ENCODE data around the gene LYPD1.

LYPD1 gene

GRCh38 chr2:132651115-132652045 lies 18.6 kb downstream of the LYPD1 start:
- Histone ChIP-seq H3K27me3 (ENCODE audit: control insufficient read depth, insufficient read depth, low read length) (no peaks in the 10 kb centered on the region), H3K27ac (ENCODE audit: low read length) (no peak overlapping the region), H3K9me3 (ENCODE audit: control insufficient read depth, insufficient read depth, low read length) (no peaks in the 10 kb centered on the region), H3K4me3 (ENCODE audit: low read length) (no peak overlapping the region), H3K36me3 (ENCODE audit: control insufficient read depth, insufficient read depth, low read length) (no peaks in the 10 kb centered on the region), H3K4me1 (ENCODE audit: control insufficient read depth, insufficient read depth, low read length) (no peaks in the 10 kb centered on the region)
- no CpG with 5 or more reads among the region's 12 CpGs for WGBS (ENCODE audit: insufficient coverage, insufficient read length)
- DNase-seq (ENCODE audit: low read depth, low spot score), result no peak

DNA sequence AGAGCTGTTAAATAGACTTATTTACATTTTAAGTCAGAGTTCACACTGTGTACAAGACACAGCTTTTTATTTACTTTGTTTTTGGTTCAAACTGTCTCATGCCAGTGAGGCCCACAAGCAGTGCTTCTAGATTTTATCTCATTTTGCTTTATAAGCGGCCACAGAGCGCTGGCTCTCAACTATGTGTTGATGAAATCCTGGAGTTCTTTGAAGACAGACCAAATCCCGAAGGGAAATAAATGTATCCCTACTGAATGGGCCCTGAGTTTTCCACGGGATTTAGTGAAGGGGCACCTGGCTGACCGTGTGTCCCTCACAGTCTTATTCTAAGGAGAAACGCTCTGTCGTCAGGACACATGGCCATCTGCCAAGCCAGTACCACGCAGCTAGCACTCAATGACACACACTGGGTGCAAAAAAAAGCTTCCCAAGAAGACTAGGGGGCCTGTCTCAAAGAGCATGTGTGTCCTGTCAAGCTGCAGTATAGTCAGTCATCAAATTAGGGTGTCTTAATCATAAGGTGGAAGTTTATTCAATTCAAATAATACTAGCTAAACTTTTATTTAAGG lies 23.4 kb downstream of the LYPD1 start:
- Histone ChIP-seq H3K27ac (ENCODE audit: low read length) (no peak overlapping the region), H3K9me3 (ENCODE audit: control insufficient read depth, insufficient read depth, low read length) (no peaks in the 10 kb centered on the region), H3K4me1 (ENCODE audit: control insufficient read depth, insufficient read depth, low read length) (peaks cover 4% of the 10 kb centered on the region; the same call in 1 of the 2 replicates), H3K36me3 (ENCODE audit: control insufficient read depth, insufficient read depth, low read length) (no peaks in the 10 kb centered on the region), H3K4me3 (ENCODE audit: low read length) (no peak overlapping the region), H3K27me3 (ENCODE audit: control insufficient read depth, insufficient read depth, low read length) (no peaks in the 10 kb centered on the region)
- DNase-seq (ENCODE audit: low read depth, low spot score), result no peak
- no CpG with 5 or more reads among the region's 8 CpGs for WGBS (ENCODE audit: insufficient coverage, insufficient read length)

DNA sequence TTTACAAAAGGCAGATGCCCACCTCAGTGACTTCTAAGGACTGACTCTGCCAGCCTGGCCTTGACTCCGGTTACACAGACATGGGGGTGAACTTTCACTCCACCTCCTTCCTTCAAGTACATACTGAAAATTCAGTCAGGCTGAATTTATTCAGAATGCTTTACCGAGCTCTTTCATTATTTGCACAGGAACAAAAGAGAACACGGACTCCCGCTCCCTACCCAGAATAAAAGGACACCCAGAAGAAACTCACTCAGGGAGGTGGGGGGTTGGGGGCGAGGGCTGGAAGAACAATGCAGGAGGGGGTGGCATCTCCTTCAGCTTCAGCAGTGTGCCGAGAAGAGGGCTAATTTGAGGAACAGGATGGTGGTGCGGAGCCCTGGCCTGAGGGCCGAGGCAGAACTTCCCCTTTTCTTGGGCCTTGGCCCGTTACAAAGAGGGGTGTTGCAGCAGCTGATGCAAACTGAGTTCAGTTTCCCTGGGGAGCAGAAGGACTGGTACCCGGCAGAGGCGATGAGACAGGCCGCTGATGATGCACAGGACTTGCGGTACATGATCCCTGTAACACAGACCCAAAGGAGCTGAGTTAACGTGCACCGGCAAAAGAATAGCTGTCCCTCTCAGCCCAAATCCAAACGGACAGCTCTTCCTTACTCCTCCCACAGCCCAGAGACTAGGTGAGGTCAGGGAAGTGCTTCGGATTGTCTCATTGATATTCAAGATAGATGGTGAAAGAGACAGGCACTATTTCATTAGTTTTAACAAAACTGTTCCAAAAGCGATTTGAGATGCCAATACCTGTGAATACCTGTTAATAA lies 24.1 kb downstream of the LYPD1 start:
- WGBS (ENCODE audit: insufficient coverage, insufficient read length), result no CpG with 5 or more reads among the region's 18 CpGs
- H3K27me3 ChIP-seq (ENCODE audit: control insufficient read depth, insufficient read depth, low read length), result no peaks in the 10 kb centered on the region
- H3K27ac ChIP-seq (ENCODE audit: low read length), result no peak overlapping the region
- no peaks in the 10 kb centered on the region for H3K9me3 ChIP-seq (ENCODE audit: control insufficient read depth, insufficient read depth, low read length)
- DNase-seq (ENCODE audit: low read depth, low spot score), result no peak
- H3K4me3 ChIP-seq (ENCODE audit: low read length), result no peak overlapping the region
- peaks cover 4% of the 10 kb centered on the region; the same call in 1 of the 2 replicates for H3K4me1 ChIP-seq (ENCODE audit: control insufficient read depth, insufficient read depth, low read length)
- H3K36me3 ChIP-seq (ENCODE audit: control insufficient read depth, insufficient read depth, low read length), result no peaks in the 10 kb centered on the region

GRCh38 chr2:132645176-132645575 lies 24.8 kb downstream of the LYPD1 start:
- Histone ChIP-seq H3K4me1 (ENCODE audit: control insufficient read depth, insufficient read depth, low read length) (peaks cover 4% of the 10 kb centered on the region; the same call in 1 of the 2 replicates), H3K27ac (ENCODE audit: low read length) (no peak overlapping the region), H3K36me3 (ENCODE audit: control insufficient read depth, insufficient read depth, low read length) (no peaks in the 10 kb centered on the region), H3K4me3 (ENCODE audit: low read length) (no peak overlapping the region), H3K27me3 (ENCODE audit: control insufficient read depth, insufficient read depth, low read length) (no peaks in the 10 kb centered on the region), H3K9me3 (ENCODE audit: control insufficient read depth, insufficient read depth, low read length) (no peaks in the 10 kb centered on the region)
- DNase-seq (ENCODE audit: low read depth, low spot score), result no peak
- WGBS (ENCODE audit: insufficient coverage, insufficient read length), result no CpG with 5 or more reads among the region's 35 CpGs

DNA sequence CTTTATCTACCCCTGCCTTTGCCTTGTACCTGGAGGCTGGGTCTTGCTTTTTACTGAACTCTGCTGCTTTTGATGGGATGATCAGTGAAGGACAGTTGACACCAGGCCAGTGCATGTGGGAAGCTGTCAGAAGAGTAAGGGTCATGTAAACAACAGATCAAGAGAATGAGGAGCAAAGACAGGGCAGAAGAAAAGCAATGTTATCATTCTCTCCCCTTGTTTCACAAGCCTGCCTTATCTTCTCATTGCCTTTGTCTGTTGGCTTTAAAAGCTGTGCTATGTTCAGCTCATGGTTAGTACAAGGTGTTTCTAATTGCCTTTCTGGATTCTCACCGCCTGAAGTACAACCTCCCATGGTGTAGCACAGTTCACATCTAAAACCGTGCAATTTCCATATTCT lies 27.6 kb downstream of the LYPD1 start:
- WGBS (ENCODE audit: insufficient coverage, insufficient read length), result no CpG with 5 or more reads among the region's 2 CpGs
- H3K27ac ChIP-seq (ENCODE audit: low read length), result no peak overlapping the region
- DNase-seq (ENCODE audit: low read depth, low spot score), result no peak

GRCh38 chr2:132641819-132642218 lies 28.2 kb downstream of the LYPD1 start:
- H3K4me3 ChIP-seq (ENCODE audit: low read length), result no peak overlapping the region
- no peak overlapping the region for H3K27ac ChIP-seq (ENCODE audit: low read length)
- no peak for DNase-seq (ENCODE audit: low read depth, low spot score)
- H3K9me3 ChIP-seq (ENCODE audit: control insufficient read depth, insufficient read depth, low read length), result no peaks in the 10 kb centered on the region
- H3K36me3 ChIP-seq (ENCODE audit: control insufficient read depth, insufficient read depth, low read length), result no peaks in the 10 kb centered on the region
- no peaks in the 10 kb centered on the region for H3K27me3 ChIP-seq (ENCODE audit: control insufficient read depth, insufficient read depth, low read length)
- H3K4me1 ChIP-seq (ENCODE audit: control insufficient read depth, insufficient read depth, low read length), result peaks cover 4% of the 10 kb centered on the region; the same call in 1 of the 2 replicates

More for the DNA sequence above, 27.6 kb downstream of the LYPD1 start:
- Histone ChIP-seq H3K36me3 (ENCODE audit: control insufficient read depth, insufficient read depth, low read length) (no peaks in the 10 kb centered on the region), H3K9me3 (ENCODE audit: control insufficient read depth, insufficient read depth, low read length) (no peaks in the 10 kb centered on the region), H3K4me1 (ENCODE audit: control insufficient read depth, insufficient read depth, low read length) (peaks cover 4% of the 10 kb centered on the region; the same call in 1 of the 2 replicates), H3K4me3 (ENCODE audit: low read length) (no peak overlapping the region), H3K27me3 (ENCODE audit: control insufficient read depth, insufficient read depth, low read length) (no peaks in the 10 kb centered on the region)

DNA sequence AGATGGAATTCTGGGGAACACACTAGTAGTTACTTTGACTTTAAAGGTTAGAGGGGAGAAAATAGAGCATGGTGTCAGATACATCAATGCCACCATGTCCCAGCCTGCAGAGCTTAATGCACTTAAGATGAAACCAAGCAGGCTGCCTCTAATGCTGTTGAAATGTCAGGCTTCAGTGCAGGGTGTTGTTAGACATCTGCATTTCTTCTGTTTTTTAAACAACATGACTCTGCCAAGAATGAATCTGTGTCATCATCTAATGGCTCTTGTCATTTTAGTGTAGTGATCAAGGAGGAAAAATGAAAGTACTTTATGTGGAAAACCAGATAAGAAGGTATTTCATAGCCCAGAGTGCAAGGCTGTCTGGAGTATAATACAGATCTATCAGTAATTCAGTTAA lies 29.9 kb downstream of the LYPD1 start:
- Histone ChIP-seq H3K9me3 (ENCODE audit: control insufficient read depth, insufficient read depth, low read length) (no peaks in the 10 kb centered on the region), H3K4me3 (ENCODE audit: low read length) (no peak overlapping the region), H3K27ac (ENCODE audit: low read length) (no peak overlapping the region), H3K27me3 (ENCODE audit: control insufficient read depth, insufficient read depth, low read length) (no peaks in the 10 kb centered on the region), H3K36me3 (ENCODE audit: control insufficient read depth, insufficient read depth, low read length) (no peaks in the 10 kb centered on the region), H3K4me1 (ENCODE audit: control insufficient read depth, insufficient read depth, low read length) (no peaks in the 10 kb centered on the region; the same call in 1 of the 2 replicates)
- DNase-seq (ENCODE audit: low read depth, low spot score), result no peak

DNA sequence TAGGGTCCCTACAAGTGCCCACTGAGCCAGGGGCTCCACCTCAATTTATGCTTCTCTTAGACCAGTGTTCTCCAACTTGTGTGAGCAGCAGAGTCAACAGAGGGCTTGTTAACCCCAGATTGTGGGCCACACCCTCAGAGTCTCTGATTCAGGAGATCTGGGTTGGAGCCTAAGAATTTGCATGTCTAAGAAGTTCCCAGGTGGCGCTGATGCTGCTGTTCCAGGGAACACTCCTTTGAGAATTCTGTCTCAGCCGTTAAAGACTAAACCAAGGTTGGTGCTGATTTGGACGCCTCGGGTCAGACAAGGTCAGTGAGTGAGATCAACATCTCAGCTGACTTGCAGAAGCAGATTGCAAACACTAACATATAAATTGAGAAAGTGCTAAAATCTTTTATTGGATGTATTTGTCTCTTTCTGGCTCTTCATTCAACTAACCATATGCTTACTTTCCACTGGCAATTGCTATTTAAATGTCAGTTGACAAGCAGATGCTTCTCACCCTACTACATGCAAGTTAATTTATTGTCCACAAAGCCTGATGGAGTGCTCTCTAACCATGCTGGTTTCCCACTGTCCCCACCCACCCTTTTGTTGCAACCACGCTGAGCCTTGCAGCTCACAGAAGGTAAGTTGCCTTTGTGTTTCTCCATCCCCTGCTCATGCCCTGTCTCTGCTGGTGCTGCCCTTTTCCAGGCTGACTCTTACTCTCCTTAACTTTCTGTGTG lies 31.5 kb downstream of the LYPD1 start:
- no peak overlapping the region for H3K4me3 ChIP-seq (ENCODE audit: low read length)
- DNase-seq (ENCODE audit: low read depth, low spot score), result no peak
- no peaks in the 10 kb centered on the region; the same call in 1 of the 2 replicates for H3K4me1 ChIP-seq (ENCODE audit: control insufficient read depth, insufficient read depth, low read length)
- no peaks in the 10 kb centered on the region for H3K36me3 ChIP-seq (ENCODE audit: control insufficient read depth, insufficient read depth, low read length)
- no peaks in the 10 kb centered on the region for H3K27me3 ChIP-seq (ENCODE audit: control insufficient read depth, insufficient read depth, low read length)
- H3K9me3 ChIP-seq (ENCODE audit: control insufficient read depth, insufficient read depth, low read length), result no peaks in the 10 kb centered on the region
- H3K27ac ChIP-seq (ENCODE audit: low read length), result no peak overlapping the region
- no CpG with 5 or more reads among the region's 5 CpGs for WGBS (ENCODE audit: insufficient coverage, insufficient read length)

GRCh38 chr2:132636346-132636745 lies 33.7 kb downstream of the LYPD1 start:
- H3K4me1 ChIP-seq (ENCODE audit: control insufficient read depth, insufficient read depth, low read length), result no peaks in the 10 kb centered on the region; the same call in 1 of the 2 replicates
- H3K9me3 ChIP-seq (ENCODE audit: control insufficient read depth, insufficient read depth, low read length), result no peaks in the 10 kb centered on the region
- H3K36me3 ChIP-seq (ENCODE audit: control insufficient read depth, insufficient read depth, low read length), result no peaks in the 10 kb centered on the region
- WGBS (ENCODE audit: insufficient coverage, insufficient read length), result no CpG with 5 or more reads among the region's 1 CpG
- H3K27ac ChIP-seq (ENCODE audit: low read length), result no peak overlapping the region
- no peak overlapping the region for H3K4me3 ChIP-seq (ENCODE audit: low read length)
- no peak for DNase-seq (ENCODE audit: low read depth, low spot score)
- no peaks in the 10 kb centered on the region for H3K27me3 ChIP-seq (ENCODE audit: control insufficient read depth, insufficient read depth, low read length)

DNA sequence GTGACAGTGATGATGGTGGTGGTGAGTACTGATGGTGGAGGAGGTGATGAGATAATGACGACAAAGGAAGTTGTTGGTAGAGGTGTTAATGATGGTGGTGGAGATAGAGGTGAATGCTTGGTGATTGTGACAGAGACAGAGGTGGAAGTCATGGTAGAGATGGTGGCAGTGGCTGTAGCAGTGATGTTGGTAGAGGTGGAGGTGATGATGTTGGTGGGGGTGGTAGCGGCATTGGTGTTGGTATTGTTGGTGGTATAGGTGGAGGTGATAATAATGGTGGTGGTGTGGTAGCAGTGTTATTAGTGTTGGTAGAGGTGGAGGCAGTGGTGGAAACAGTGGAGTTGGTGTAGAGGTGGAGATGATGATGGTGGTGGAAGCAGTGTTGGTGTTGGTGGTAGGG lies 36.4 kb downstream of the LYPD1 start:
- H3K36me3 ChIP-seq (ENCODE audit: control insufficient read depth, insufficient read depth, low read length), result no peaks in the 10 kb centered on the region
- no peaks in the 10 kb centered on the region for H3K9me3 ChIP-seq (ENCODE audit: control insufficient read depth, insufficient read depth, low read length)
- WGBS (ENCODE audit: insufficient coverage, insufficient read length), result 100% methylated on average over 2 of the region's 2 CpGs
- H3K4me1 ChIP-seq (ENCODE audit: control insufficient read depth, insufficient read depth, low read length), result no peaks in the 10 kb centered on the region
- no peaks in the 10 kb centered on the region for H3K27me3 ChIP-seq (ENCODE audit: control insufficient read depth, insufficient read depth, low read length)
- H3K27ac ChIP-seq (ENCODE audit: low read length), result no peak overlapping the region
- no peak overlapping the region for H3K4me3 ChIP-seq (ENCODE audit: low read length)
- DNase-seq (ENCODE audit: low read depth, low spot score), result no peak
